DOHH2 (cell line): ENCODE results near the gene SPATA31C1.

ENCODE experiments used
- H3F3A ChIP-seq: fragments of 200-600 bp; sonication (generic), shearing (Covaris generic); 2 replicates; pipeline ENCODE4 v1.6.0; 2016; ENCODE audit warnings: antibody characterized with exemption, mild to moderate bottlenecking; ENCODE audit not compliant: control insufficient read depth, insufficient read depth
- H3K27ac ChIP-seq: fragments of 200-600 bp; sonication (generic); 2 replicates; pipeline ENCODE4 v1.5.1; 2014; ENCODE audit warnings: low read depth, mild to moderate bottlenecking, low read length, moderate library complexity
- H3K27me3 ChIP-seq: fragments of 200-600 bp; sonication (generic); 2 replicates; pipeline ENCODE4 v1.6.1; 2014; ENCODE audit warnings: mild to moderate bottlenecking, low read length, mixed read lengths; ENCODE audit not compliant: control insufficient read depth
- H3K36me3 ChIP-seq: fragments of 200-600 bp; sonication (generic); 2 replicates; pipeline ENCODE4 v1.6.1; 2014; ENCODE audit warnings: mild to moderate bottlenecking, low read length, moderate library complexity, mixed read lengths; ENCODE audit not compliant: control insufficient read depth
- H3K4me1 ChIP-seq: fragments of 200-600 bp; sonication (generic); 2 replicates; pipeline ENCODE4 v1.6.1; 2014; ENCODE audit warnings: mild to moderate bottlenecking, low read length, mixed read lengths; ENCODE audit not compliant: control insufficient read depth
- H3K4me2 ChIP-seq: fragments of 200-600 bp; sonication (generic); 2 replicates; pipeline ENCODE4 v1.6.0; 2014; ENCODE audit warnings: mild to moderate bottlenecking, low read length, moderate library complexity
- H3K4me3 ChIP-seq: fragments of 200-600 bp; sonication (generic); 2 replicates; pipeline ENCODE4 v1.5.1; 2014; ENCODE audit warnings: mild to moderate bottlenecking, low read length, mixed read lengths
- H3K79me2 ChIP-seq: fragments of 200-600 bp; sonication (generic); 2 replicates; pipeline ENCODE4 v1.6.1; 2014; ENCODE audit warnings: mild to moderate bottlenecking, low read length, mixed read lengths; ENCODE audit not compliant: control insufficient read depth
- H3K9me2 ChIP-seq: fragments of 200-600 bp; sonication (generic); replicated peaks from 2 replicates; pipeline ENCODE4 v1.6.1; 2014; ENCODE audit warnings: mild to moderate bottlenecking, low read length, mixed read lengths; ENCODE audit not compliant: control insufficient read depth
- H3K9me3 ChIP-seq: fragments of 200-600 bp; sonication (generic); 2 replicates; pipeline ENCODE4 v1.6.1; 2014; ENCODE audit warnings: antibody characterized with exemption, low read length, mixed read lengths; ENCODE audit not compliant: control insufficient read depth, insufficient read depth
- H4K20me1 ChIP-seq: fragments of 200-600 bp; sonication (generic); 2 replicates; pipeline ENCODE4 v1.6.0; 2014; ENCODE audit warnings: low read depth, mild to moderate bottlenecking, antibody characterized with exemption, low read length, moderate library complexity; ENCODE audit not compliant: control insufficient read depth, insufficient read depth
- EZH2phosphoT487 ChIP-seq: fragments of 200-600 bp; sonication (generic); IDR thresholded peaks from 2 replicates; pipeline ENCODE4 v1.6.1; 2017; ENCODE audit warnings: borderline replicate concordance, mild to moderate bottlenecking, antibody characterized with exemption, low read length, moderate library complexity, mixed read lengths
- TF ChIP-seq, protein P1 (sequence below): fragments of 200-600 bp; sonication (generic); IDR thresholded peaks from one replicate; pipeline ENCODE4 v1.5.1; 2014; ENCODE audit warnings: antibody characterized with exemption, mild to moderate bottlenecking, low read depth, low read length; ENCODE audit not compliant: poor library complexity, severe bottlenecking

Gene SPATA31C1

DNA sequence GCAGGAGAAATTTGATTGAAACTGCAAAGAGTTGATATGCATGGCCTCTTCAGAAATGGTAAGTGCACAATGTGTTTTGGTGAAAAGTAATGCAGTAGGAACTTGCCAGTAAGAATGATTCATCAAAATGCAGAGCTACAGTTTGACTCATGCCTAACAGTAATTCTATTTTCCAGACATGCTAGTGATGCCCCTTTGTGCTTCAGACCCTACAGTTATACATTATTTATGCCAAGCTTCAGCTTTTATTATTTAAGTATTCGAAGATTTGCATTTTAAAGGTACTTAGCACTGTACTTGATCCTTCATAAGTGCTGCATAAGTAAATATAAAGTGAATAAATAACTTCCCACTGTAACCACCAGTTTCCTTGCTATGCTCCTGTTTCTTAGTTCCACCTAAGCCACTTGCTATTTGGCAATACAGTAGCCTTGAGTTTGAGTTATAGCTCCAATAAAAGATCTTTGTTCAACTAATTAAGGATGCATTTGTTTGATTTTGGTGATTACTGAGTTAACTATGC lies 38.7 kb upstream of the SPATA31C1 start:
- Histone ChIP-seq H3K27ac (no peak overlapping the region), H3K27me3 (no peaks in the 10 kb centered on the region), H3F3A (no peaks in the 10 kb centered on the region), H3K9me3 (no peaks in the 10 kb centered on the region), H3K9me2 (no peaks in the 10 kb centered on the region), H4K20me1 (no peaks in the 10 kb centered on the region), H3K4me2 (no peak overlapping the region), H3K4me1 (no peaks in the 10 kb centered on the region), H3K79me2 (no peaks in the 10 kb centered on the region), H3K36me3 (no peaks in the 10 kb centered on the region), H3K4me3 (no peak overlapping the region)
- TF ChIP-seq EZH2phosphoT487, result no peak
- TF ChIP-seq, protein P1, sequence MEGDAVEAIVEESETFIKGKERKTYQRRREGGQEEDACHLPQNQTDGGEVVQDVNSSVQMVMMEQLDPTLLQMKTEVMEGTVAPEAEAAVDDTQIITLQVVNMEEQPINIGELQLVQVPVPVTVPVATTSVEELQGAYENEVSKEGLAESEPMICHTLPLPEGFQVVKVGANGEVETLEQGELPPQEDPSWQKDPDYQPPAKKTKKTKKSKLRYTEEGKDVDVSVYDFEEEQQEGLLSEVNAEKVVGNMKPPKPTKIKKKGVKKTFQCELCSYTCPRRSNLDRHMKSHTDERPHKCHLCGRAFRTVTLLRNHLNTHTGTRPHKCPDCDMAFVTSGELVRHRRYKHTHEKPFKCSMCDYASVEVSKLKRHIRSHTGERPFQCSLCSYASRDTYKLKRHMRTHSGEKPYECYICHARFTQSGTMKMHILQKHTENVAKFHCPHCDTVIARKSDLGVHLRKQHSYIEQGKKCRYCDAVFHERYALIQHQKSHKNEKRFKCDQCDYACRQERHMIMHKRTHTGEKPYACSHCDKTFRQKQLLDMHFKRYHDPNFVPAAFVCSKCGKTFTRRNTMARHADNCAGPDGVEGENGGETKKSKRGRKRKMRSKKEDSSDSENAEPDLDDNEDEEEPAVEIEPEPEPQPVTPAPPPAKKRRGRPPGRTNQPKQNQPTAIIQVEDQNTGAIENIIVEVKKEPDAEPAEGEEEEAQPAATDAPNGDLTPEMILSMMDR, result no peak

DNA sequence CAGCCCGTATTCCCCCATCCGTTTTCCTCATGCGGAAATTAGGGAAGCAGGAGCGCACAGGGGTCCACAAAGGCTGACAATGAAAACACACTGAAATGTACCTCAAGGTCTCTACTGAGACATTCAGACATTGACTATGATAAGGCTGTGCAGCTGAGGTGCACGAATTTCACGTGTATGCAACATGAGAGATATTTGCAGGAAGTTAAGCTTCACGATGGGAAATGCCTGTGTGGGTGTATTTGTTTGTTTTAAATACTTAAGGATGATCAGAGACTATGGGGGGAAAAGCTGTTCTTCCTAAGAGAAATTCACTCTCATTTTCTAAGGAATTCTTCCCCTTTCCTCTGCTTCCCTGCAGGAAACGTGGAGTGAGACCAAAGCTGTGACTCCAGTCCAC lies 37.6 kb upstream of the SPATA31C1 start:
- H3K4me2 ChIP-seq, result no peak overlapping the region
- no peaks in the 10 kb centered on the region for H3K4me1 ChIP-seq
- no peaks in the 10 kb centered on the region for H4K20me1 ChIP-seq
- no peaks in the 10 kb centered on the region for H3F3A ChIP-seq
- no peak overlapping the region for H3K27ac ChIP-seq
- H3K27me3 ChIP-seq, result no peaks in the 10 kb centered on the region
- no peaks in the 10 kb centered on the region for H3K36me3 ChIP-seq
- no peak overlapping the region for H3K4me3 ChIP-seq
- H3K9me3 ChIP-seq, result no peaks in the 10 kb centered on the region
- no peaks in the 10 kb centered on the region for H3K9me2 ChIP-seq
- no peaks in the 10 kb centered on the region for H3K79me2 ChIP-seq
- TF ChIP-seq, protein P1, result no peak
- no peak for TF ChIP-seq EZH2phosphoT487

DNA sequence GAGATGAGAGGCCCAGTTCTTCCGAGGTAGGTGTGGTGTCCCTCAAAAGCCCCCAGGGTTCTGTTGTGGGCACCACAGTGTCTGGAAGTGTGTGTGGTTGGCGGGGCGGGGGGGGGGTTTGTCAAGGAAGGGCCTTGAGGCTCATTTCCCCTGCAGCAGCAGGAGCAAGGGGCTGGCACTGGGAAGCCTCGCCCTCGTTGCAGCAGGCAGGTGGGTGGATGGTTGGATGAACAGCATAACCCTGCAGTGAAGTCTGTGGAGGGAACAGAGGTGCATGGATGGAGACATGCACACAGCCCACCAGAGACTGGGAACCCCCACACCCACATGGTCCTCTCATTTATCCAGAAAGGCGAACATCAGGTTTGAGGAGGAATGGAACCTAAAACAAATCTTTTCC lies 37.1 kb upstream of the SPATA31C1 start:
- H3K27ac ChIP-seq, result no peak overlapping the region

More for the DNA sequence above, 37.1 kb upstream of the SPATA31C1 start:
- Histone ChIP-seq H3F3A (no peaks in the 10 kb centered on the region), H3K9me2 (no peaks in the 10 kb centered on the region), H3K27me3 (no peaks in the 10 kb centered on the region), H3K4me2 (no peak overlapping the region), H3K36me3 (no peaks in the 10 kb centered on the region), H3K4me1 (no peaks in the 10 kb centered on the region), H3K79me2 (no peaks in the 10 kb centered on the region), H4K20me1 (no peaks in the 10 kb centered on the region), H3K9me3 (no peaks in the 10 kb centered on the region), H3K4me3 (no peak overlapping the region)
- TF ChIP-seq, protein P1, result no peak
- TF ChIP-seq EZH2phosphoT487, result no peak
